NCI-H146 treated with DMSO at 0.1 percent for 48 hours (cell line): Measurements from ENCODE around the gene ANKS1A.

Source experiments
- DNase-seq: peaks from one replicate; lab custom pipeline; 2025; ENCODE audit not compliant: unreplicated experiment; lab: John Stamatoyannopoulos, UW

ANKS1A gene

DNA sequence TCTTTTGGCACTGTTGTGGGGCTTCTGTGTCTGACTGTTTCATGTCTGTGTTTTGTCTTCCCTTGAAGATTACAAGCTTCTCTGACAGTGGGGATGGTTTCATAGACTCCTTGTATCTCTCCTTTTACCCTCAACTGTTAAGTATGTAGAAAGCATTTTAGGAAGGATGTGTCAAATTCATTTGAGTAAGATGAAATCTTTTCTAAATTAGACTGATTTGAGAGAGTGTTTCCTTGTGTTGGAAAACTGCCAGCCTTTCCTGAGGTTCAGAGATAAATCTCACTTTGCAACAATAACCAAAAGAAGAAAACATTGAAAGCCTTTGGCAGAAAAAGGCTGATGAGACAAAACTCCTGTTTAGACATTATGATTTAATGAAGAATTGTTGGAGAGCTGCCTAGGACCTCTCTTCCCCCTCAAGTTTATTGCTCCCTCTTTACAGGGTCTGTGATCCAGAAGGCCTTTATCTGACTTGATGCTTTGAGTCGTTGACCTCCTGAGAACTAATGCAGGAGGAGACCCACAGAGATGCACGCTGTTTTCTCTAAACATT is 68.3 kb downstream of the ANKS1A start:
- DNase-seq, result no peak

DNA sequence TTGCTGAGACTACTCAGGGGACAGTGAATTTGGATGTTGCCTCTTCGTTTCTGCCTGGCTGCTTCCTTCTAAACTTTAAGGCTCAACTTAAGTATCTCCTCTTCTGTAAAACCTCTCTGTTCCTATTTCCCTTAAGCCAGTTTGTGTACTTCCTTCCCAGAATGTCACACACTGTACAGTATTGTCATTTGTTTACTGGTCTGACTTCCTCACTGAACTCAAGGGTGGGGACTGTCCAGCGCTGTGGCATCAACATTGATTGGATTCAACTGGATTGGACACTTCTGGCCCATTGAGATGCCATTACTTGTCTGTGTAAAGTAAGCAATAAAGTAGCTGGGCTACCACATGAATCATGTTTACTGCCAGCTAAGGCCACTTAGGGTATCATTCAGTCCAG is 69.7 kb downstream of the ANKS1A start:
- DNase-seq, result no peak

DNA sequence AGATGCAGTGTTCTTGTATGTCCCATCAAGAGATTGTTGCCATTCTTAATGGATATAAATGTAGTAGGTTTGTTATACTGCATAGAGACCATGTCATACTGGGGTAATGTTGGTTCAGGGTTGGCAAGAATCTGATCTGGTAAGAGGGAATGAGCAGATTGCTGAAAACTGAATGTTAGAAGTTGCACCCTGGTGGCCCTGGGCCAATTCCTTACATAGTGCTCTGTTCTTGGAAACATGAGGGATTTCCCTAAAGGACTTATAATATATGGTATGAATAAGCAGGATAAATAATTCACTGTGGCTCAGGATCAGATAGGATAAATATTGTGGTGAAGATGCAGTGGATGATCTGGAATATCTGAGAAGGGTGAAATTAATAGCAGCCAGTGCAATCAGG is 70.2 kb downstream of the ANKS1A start:
- no peak for DNase-seq

DNA sequence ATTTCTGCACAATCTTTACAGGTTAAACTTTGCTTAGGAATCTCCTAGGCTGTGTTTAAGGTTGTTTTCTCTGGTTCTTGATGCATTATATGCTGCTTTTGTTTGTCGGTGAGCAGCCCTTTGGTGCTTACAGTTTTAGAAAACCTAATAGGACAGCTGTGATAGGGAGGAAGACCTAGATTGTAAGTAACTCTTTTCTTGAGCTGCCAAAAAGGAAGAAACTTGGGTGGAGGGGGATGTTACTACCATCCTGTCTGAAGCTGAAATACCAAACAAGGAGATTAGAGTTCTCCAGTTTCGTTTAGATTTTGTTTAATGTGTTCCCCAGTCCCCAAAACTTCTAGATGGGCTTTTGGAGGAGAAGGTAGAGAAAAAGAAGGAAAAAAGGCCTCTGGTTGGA is 72.0 kb downstream of the ANKS1A start:
- no peak for DNase-seq

DNA sequence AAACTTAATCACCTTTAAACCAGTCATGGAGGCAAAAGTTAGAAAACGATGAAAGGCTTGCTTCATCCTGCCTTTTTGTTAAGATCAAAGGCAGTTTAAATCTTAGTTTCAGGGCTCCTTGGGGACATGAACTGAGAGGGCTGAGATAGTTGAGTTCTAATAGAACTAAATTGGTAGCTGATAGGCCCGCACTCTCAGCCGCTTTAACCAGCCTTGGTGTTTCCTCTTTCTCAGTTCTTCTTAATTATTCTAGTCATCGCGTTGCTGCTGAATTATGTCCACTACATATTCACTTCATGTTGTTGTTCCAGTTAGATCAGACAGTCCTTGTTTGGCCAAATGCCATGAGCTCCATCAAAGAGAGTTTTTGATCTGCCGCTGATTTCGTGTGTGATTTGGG is 72.5 kb downstream of the ANKS1A start:
- DNase-seq, result no peak

DNA sequence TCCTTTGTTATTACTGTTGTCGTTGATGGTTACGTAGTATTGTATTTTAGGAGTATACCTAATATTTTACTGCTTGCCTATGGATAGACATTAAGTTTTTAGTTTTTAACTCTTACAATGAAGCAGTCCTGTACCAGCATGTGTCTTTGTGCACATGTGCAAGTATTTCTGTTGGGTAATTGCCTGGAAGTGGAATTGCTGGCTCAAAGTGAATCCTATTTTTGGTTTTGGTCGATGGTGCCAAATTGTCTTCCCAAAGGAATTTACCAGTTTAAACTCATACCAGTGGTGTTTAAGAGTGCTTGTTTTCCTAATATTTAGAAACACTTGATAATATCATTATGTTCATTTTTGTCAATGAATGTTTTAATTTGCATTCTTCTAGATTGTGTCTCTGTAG is 75.5 kb downstream of the ANKS1A start:
- DNase-seq, result no peak

DNA sequence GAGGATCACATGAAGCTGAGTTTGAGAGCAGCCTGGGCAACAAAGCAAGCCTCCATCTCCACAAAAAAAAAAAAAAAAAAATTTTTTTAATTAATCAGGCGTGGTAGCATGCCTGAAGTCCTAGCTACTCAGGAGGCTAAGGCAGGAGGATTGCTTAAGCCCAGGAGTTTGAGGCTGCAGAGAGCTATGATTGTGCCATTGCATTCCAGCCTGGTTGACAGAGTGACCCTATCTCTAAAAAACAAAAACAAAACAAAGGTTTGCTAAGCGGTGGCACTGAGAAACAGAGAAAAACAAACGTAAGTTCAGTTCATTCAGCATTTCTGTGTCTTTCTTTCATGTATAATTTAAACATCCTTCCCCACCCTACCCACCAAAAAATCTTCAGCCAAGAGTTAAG is 78.4 kb downstream of the ANKS1A start:
- no peak for DNase-seq

DNA sequence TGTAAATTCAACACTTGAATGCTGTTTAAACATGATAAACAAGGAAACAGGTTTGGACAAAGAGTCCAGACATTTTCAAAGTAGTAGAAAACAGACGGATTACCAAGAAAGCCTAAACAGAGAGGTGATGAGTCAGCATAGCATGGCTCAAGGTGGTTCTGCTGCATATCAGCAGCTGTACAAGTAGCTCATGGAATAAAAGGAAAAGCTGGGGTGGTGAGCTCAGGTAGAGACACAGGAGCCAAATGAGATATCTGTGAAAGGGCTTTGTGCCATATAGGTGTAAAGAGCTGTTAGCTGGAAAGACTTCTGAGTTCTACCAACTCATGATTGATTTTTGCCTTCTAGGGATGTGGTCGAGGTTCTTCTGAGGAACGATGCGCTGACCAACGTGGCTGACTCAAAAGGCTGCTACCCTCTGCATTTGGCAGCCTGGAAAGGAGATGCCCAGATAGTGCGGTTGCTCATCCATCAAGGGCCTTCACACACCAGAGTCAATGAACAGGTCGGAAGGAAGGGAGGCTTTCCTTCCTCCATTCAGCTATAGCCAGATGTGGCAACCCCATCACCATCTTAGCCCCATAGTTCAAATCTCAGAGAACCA is 80.7 kb downstream of the ANKS1A start:
- no peak for DNase-seq

DNA sequence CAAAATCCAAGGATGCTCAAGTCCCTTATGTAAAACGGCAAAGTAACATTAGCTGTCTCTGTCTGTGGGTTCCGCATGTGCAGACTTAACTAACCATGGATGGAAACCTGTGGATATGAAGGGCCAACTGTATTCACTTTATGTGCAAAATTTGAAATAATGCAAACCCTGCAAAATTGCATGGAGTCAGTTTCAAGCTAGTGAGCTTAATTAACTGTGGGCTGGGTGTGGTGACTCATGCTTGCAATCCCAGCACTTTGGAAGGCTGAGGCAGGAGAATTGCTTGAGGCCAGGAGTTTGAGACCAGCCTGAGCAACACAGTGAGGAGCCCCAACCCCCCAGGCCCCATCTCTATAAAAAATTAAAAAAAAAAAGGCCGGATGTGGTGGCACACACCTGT is 81.4 kb downstream of the ANKS1A start:
- no peak for DNase-seq

DNA sequence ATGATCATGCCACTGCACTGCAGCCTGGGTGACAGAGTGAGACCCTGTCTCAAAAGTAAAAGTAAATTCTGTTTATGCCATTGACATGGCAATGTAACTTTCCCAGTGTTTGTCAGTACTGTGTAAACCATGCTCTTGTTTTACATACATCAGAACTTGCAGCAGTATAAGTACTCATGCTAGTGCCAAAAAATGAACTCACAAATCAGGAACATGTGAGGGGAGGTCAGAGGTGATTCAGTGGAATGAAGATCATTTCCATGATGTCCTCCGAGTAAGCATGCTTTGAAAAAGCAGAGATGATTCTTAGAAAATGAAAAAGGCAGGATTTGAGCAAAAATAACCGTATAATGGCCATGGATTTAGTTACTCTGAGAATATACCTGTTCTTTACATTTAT is 81.9 kb downstream of the ANKS1A start:
- no peak for DNase-seq

DNA sequence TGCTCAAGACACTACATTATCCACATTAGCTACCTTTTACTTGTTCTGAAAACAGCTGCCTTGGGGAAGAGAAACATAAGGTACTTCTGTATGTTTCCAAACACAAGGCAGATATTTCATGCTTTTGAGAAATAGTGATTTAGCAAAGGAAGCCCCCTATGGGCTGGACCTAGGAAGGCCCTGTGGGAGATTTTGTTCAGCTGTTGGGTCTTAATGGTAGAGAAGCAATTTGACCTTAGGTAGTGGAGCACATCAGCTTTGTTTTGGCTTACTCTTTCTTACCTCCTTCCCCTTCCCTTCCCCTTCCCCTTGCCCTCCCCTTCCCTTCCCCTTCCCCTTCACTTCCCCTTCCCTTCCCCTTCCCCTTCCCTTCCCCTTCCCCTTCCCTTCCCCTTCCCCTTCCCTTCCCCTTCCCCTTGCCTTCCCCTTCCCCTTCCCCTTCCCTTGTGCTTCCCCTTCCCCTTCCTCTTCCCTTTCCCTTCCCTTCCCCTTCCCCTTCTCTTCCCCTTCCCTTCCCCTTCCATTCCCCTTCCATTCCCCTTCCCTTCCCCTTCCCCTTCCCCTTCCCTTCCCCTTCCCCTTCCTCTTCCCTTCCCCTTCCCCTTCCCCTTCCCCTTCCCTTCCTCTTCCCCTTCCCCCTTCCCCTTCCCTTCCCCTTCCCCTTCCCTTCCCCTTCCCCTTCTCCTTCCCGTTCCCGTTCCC is 84.6 kb downstream of the ANKS1A start:
- DNase-seq, result no peak

DNA sequence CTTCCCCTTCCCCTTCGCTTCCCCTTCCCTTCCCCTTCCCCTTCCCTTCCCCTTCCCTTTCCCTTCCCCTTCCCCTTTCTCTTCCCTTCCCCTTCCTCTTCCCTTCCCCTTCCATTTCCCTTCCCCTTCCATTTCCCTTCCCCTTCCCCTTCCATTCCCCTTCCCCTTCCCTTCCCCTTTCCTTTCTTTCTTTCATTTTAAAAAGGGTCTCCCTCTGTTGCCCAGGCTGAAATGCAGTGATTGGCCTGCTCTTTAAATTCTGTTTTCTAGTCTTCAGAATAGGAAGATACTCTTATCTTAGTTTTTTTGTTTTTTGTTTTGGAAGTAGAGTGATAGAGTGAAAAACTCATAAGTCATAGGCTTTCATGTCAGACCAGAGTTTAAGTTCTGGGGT is 85.2 kb downstream of the ANKS1A start:
- DNase-seq, result no peak

DNA sequence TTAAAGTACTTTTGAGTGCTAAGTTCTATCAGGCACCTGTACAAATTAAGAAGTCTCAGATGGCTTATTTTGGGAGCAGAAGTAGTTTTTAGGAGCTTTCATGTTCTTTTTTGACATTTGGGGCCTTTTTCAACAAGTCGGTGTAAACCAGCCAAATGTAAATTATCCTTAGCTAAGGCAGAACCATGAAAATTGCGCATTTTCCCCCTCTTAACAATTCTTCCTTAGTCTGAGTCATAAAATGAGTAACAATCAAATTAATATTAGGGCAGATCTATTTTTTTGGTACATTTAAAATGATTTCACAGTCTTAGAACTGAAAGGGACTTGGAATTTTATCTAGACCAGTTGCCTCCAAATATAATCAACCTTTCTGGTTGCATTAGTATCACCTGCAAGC is 87.2 kb downstream of the ANKS1A start:
- DNase-seq, result no peak

DNA sequence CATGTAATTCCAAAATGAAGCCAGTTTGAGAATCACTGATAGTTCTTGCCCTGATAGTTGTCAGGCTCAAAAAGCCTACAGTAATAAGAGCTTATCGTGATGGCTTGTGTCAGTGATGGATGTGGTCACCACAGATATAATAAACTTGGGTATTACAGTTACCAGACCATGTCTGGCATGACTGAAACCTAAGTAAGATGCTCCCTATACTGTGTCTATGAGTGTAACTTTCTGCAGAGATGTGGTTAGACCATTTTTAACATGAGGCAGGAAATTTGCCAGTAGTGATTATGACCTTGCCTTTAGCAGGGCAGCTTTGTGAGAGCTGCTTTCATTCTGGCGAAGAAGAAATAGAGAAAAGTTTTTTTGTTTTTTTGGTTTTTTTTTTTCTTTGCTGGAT is 90.2 kb downstream of the ANKS1A start:
- DNase-seq, result no peak

DNA sequence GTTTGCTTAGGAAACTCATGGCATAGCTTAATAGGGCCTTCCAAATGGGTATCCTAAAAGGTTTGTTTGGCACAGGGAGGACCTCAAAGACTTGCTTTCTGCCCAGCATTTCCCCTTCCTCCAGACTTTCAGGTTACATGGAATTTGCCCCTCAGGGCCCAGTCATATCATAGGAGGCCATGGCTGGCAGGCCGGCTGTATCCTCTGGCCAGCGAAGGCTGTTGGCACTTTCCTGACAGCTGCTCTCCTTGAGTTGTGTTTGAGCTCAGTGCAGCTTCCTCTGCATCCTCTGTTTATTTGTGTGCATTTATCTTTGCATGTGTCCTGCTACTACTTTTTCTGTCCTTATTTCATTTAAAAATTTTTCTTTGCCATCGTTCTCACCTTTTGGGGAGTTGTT is 90.9 kb downstream of the ANKS1A start:
- DNase-seq, result no peak

DNA sequence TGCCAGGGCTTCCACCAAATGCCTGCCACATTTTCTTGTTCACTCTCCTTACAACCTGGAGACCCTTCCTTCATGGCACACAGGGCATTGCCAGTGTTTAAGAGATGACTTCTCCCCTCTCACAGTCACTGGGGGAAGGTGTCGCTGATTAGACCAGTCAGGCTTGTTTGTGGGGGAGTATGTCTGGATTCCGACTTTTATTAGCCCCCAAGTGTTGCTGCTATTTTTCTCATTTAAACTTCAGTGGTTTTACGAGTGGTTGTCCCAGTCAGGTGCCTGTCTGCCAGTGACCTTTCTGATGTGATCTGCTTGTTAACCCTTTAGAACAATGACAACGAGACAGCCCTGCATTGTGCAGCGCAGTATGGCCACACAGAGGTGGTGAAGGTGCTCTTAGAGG is 92.3 kb downstream of the ANKS1A start:
- no peak for DNase-seq

DNA sequence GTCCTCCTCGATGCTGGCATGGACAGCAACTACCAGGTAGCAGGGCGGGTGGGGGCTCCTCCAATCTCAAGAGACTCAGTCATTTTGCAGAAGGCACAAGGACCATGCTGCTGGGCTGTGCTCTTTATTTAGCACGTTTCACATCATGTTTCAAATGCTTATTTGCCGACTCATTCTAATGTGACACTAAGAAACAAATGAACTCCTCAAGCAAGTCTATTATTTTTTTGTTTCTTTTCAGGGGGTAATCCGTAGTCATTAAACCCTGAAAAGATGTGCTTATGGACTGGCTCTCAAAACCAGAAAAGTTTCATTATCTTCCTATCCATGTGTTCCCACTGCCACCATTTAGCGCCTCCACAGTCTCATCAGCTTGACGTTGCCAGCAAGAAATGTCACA is 92.9 kb downstream of the ANKS1A start:
- no peak for DNase-seq

DNA sequence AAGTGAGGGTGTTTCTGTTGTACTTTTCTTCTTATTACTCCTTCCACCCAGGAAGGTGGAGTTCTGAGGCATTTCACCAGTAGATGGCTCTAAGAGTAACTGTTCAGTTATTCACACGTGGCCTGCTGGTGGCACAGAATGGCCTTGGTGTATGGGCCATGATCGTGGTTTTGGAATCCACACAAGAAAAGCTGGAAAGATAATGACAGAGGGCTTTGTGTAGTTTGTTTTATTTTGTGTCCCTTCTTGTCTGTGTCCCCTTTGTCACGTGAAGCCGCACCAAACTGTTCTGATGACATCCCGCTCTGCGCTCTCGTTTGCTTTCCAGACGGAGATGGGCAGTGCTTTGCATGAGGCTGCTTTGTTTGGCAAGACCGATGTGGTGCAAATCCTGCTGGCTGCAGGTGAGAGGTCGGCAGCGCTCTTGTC is 93.4 kb downstream of the ANKS1A start:
- peak; percentile 5 for DNase-seq

DNA sequence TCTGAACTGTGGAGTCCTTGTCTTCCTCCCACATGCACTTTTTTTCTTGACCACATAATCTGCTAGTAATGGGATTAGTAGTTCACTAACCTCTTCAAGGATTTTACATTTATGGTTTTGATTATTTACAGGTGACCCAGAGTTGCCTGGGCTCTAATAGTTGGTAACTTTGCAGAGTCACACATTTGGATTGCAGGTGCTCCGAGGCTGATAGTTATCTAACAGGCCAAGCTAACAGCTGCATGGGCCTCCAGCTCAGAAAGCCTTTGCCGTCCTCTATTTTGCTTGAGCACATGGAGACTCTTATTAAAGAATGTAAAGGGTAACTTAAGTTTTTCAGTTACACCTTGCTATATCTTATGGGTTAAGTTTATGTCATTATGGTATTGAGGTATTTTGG is 95.4 kb downstream of the ANKS1A start:
- DNase-seq, result no peak

DNA sequence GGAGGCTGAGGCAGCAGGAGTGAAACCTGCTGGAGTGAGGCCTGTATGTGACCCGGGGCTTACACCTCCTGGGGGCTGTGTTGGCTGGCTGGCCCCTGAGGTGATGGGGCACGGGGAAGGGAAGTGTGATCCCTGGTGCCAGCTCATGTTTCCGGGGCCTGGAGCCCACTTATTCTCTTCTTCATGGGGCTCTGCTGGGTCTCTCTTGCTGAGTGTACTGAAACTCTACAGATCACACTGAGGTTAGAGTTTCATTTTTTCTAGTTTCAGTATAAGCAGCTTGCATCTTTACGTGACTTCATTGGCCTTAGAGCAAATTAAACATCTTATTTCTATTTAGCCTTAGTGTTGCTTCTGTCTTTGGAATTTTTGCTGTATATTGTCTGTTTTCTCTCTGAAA is 96.2 kb downstream of the ANKS1A start:
- DNase-seq, result no peak

DNA sequence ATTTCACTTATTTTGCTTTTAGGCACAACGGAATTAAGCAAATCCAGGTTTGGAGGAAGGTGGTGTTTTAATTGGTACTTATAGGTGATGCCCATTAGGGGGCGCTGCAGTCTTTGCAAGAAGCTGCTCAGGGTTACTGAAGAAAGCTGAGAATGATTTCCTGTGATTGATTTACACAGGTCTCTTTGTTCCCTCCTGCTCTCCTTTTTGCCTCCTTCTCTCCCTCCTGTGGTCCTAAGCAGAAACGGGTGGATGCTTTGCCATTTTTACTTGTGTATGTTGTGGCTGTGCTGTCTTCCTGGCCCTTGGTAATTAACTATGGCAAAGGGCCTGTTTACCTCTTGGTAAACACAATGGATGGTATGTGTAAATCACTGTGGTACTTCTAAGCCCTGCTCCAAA is 97.8 kb downstream of the ANKS1A start:
- DNase-seq, result peak; percentile 45

DNA sequence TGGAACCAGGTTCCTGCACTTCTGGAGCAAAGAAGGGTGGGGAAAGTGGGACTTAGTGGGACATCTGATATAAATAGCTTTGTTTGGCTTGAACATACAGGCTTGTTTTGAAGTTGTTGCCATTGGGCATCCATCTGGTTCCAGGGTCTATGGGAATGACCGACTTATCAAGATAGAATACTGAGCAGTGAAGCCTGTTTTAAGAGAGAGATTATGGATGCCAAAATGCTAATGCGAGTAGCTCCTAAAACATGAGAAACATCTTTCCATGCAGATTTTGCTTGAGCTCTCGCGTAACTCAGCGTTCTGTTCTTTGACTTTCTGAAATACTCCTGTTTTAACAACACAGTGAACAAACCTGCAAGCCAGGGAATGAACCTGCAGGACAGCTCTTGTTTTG is 98.5 kb downstream of the ANKS1A start:
- DNase-seq, result no peak
